Measurements from ENCODE around the gene HIF1A. TPM values are rescaled to one million over a fixed set of nuclear protein-coding genes. Genes with fewer than 3 reads are reported as not detected.

Gene HIF1A
- total RNA-seq, 1 experiment from 2014 or later = 319 TPM

- H3K9ac ChIP-seq (ENCODE audit: low read length) = no peak overlapping the region
- no peaks in the 10 kb centered on the region for H3K9me2 ChIP-seq (replicated peaks; ENCODE audit: low read length)
- no peak overlapping the region for H3K4me3 ChIP-seq (ENCODE audit: low read length)
- ChIA-PET CTCF (interaction anchor here (0.8 kb wide), 1 partner anchor 8 kb away, joined by 6 read pairs; no protein-coding TSS in a partner anchor), POLR2A (ENCODE audit: unreplicated experiment) (no interaction called here)
- ATAC-seq (peak; percentile 21; the same call in 1 of the 2 replicates), DNase-seq (peak; percentile 63)
- TF ChIP-seq, protein P1, sequence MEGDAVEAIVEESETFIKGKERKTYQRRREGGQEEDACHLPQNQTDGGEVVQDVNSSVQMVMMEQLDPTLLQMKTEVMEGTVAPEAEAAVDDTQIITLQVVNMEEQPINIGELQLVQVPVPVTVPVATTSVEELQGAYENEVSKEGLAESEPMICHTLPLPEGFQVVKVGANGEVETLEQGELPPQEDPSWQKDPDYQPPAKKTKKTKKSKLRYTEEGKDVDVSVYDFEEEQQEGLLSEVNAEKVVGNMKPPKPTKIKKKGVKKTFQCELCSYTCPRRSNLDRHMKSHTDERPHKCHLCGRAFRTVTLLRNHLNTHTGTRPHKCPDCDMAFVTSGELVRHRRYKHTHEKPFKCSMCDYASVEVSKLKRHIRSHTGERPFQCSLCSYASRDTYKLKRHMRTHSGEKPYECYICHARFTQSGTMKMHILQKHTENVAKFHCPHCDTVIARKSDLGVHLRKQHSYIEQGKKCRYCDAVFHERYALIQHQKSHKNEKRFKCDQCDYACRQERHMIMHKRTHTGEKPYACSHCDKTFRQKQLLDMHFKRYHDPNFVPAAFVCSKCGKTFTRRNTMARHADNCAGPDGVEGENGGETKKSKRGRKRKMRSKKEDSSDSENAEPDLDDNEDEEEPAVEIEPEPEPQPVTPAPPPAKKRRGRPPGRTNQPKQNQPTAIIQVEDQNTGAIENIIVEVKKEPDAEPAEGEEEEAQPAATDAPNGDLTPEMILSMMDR (conservative IDR thresholded peaks at IDR 0.05; ENCODE audit: low read depth, low read length) = no peak
- no peak for TF ChIP-seq EZH2 (IDR thresholded peaks at IDR 0.05; ENCODE audit: low read length, unreplicated experiment)
- TF ChIP-seq EZH2phosphoT487 (IDR thresholded peaks at IDR 0.05; ENCODE audit: borderline replicate concordance, low read length) = no peak
- H3K4me2 ChIP-seq (ENCODE audit: low read length) = no peak overlapping the region
- peaks cover 46% of the 10 kb centered on the region for H3K36me3 ChIP-seq (ENCODE audit: low read depth, low read length)
- no peaks in the 10 kb centered on the region for H3K9me3 ChIP-seq (ENCODE audit: low read length)
- intact Hi-C loops (cut with micrococcal nuclease) = no loop called here
- H3F3A ChIP-seq (ENCODE audit: low read length, unreplicated experiment) = peaks cover 45% of the 10 kb centered on the region
- peak overlapping the region; percentile 6 for H3K27ac ChIP-seq (ENCODE audit: low read length)
- no peaks in the 10 kb centered on the region for H3K27me3 ChIP-seq (ENCODE audit: low read length)
- H4K20me1 ChIP-seq (ENCODE audit: low read length) = peaks cover 79% of the 10 kb centered on the region
- peaks cover 98% of the 10 kb centered on the region for H3K79me2 ChIP-seq (ENCODE audit: low read length)
- H3K4me1 ChIP-seq (ENCODE audit: insufficient read depth, low read length) = peaks cover 36% of the 10 kb centered on the region
- no TSS peak for BruUV-seq (replicated peaks)
- no peak overlapping the region for H2AFZ ChIP-seq (ENCODE audit: low read length)
Measured at GRCh38 chr14:61720741-61721140, 25.4 kb downstream of the HIF1A start.

DNA sequence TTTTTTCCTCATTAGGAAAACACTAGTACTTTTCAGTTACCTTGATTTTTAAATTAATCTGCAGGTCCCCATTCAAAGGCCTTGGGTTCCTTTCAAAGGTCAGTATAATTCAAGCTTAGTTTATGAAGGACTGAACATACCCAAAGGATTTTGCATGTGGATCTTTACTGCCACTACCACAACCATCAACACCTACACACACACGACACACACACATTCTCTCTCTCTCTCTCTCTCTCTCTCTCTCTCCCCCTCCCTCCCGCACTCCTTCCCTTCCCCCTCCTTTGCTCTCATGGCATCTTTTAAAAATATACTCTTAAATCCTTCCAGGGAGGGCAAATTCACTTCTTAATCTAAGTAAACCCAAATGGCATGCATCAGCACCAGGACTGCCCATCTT, 28.8 kb downstream of the HIF1A start:
- no peak overlapping the region for H3K4me2 ChIP-seq (ENCODE audit: low read length)
- H3K27me3 ChIP-seq (ENCODE audit: low read length) = no peaks in the 10 kb centered on the region
- POLR2A ChIA-PET (ENCODE audit: unreplicated experiment) = interaction anchor here (0.6 kb wide), 1 partner anchor 518 kb away, joined by 3 read pairs; no protein-coding TSS in a partner anchor
- BruUV-seq (replicated peaks) = no TSS peak
- H3K79me2 ChIP-seq (ENCODE audit: low read length) = peaks cover 97% of the 10 kb centered on the region
- peaks cover 52% of the 10 kb centered on the region for H3F3A ChIP-seq (ENCODE audit: low read length, unreplicated experiment)
- peaks cover 78% of the 10 kb centered on the region for H3K36me3 ChIP-seq (ENCODE audit: low read depth, low read length)
- H3K9ac ChIP-seq (ENCODE audit: low read length) = no peak overlapping the region
- peaks cover 22% of the 10 kb centered on the region for H3K4me1 ChIP-seq (ENCODE audit: insufficient read depth, low read length)
- ATAC-seq = no peak
- no peak overlapping the region for H3K4me3 ChIP-seq (ENCODE audit: low read length)
- intact Hi-C loops (cut with micrococcal nuclease) = no loop called here
- no peak for DNase-seq
- no peak overlapping the region for H2AFZ ChIP-seq (ENCODE audit: low read length)
- no peaks in the 10 kb centered on the region for H3K9me2 ChIP-seq (replicated peaks; ENCODE audit: low read length)
- TF ChIP-seq, protein P1 (conservative IDR thresholded peaks at IDR 0.05; ENCODE audit: low read depth, low read length) = no peak
- no peak for TF ChIP-seq EZH2phosphoT487 (IDR thresholded peaks at IDR 0.05; ENCODE audit: borderline replicate concordance, low read length)
- no peak for TF ChIP-seq EZH2 (IDR thresholded peaks at IDR 0.05; ENCODE audit: low read length, unreplicated experiment)
- H3K27ac ChIP-seq (ENCODE audit: low read length) = no peak overlapping the region
- CTCF ChIA-PET = interaction anchor here (0.7 kb wide), 1 partner anchor 455 kb away, joined by 8 read pairs; no protein-coding TSS in a partner anchor
- H4K20me1 ChIP-seq (ENCODE audit: low read length) = peaks cover 62% of the 10 kb centered on the region
- no peaks in the 10 kb centered on the region for H3K9me3 ChIP-seq (ENCODE audit: low read length)

DNA sequence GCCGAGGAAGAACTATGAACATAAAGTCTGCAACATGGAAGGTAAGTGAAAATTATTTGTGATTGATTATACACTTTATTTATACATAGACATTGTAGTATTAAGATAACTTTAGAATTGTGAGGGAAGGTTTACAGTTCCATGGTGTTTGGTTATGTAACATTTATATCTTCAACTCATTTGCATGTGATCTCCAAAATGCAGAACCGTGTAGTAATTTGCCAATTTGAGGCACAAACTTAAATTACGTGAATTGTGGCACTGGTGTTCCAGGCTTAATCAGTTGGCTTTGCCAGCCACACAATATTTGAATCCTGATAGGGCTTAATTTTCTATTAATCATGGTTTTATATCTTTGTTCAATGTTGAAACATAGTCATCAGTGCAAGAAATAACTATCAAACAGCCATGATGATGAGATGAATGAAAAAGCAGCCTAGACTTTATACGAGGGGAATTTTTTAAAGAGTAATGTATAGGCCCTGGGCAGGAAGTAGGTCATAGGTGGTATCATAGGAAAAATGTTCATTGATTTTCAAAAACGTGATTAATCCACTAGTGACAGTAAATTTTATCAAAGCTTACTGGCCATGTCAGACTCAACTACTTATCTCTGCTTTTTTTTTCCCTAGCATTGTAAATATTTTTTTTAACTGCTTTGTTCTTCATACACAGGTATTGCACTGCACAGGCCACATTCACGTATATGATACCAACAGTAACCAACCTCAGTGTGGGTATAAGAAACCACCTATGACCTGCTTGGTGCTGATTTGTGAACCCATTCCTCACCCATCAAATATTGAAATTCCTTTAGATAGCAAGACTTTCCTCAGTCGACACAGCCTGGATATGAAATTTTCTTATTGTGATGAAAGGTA, 31.7 kb downstream of the HIF1A start:
- CTCF ChIA-PET = no interaction called here
- TF ChIP-seq EZH2 (IDR thresholded peaks at IDR 0.05; ENCODE audit: low read length, unreplicated experiment) (no peak), EZH2phosphoT487 (IDR thresholded peaks at IDR 0.05; ENCODE audit: borderline replicate concordance, low read length) (no peak)
- TF ChIP-seq, protein P1 (conservative IDR thresholded peaks at IDR 0.05; ENCODE audit: low read depth, low read length) = no peak
- no peak overlapping the region for H3K4me2 ChIP-seq (ENCODE audit: low read length)
- peaks cover 86% of the 10 kb centered on the region for H3K36me3 ChIP-seq (ENCODE audit: low read depth, low read length)
- BruUV-seq (replicated peaks) = no TSS peak
- H3K9me2 ChIP-seq (replicated peaks; ENCODE audit: low read length) = no peaks in the 10 kb centered on the region
- DNase-seq (no peak), ATAC-seq (no peak)
- peaks cover 10% of the 10 kb centered on the region; the same call in 1 of the 2 replicates for H3K4me1 ChIP-seq (ENCODE audit: insufficient read depth, low read length)
- H3K27me3 ChIP-seq (ENCODE audit: low read length) = no peaks in the 10 kb centered on the region
- H3K9me3 ChIP-seq (ENCODE audit: low read length) = no peaks in the 10 kb centered on the region
- H3K9ac ChIP-seq (ENCODE audit: low read length) = no peak overlapping the region
- H4K20me1 ChIP-seq (ENCODE audit: low read length) = peaks cover 51% of the 10 kb centered on the region
- POLR2A ChIA-PET (ENCODE audit: unreplicated experiment) = no interaction called here
- H3K4me3 ChIP-seq (ENCODE audit: low read length) = no peak overlapping the region
- H3K27ac ChIP-seq (ENCODE audit: low read length) = no peak overlapping the region
- H3K79me2 ChIP-seq (ENCODE audit: low read length) = peaks cover 97% of the 10 kb centered on the region
- H2AFZ ChIP-seq (ENCODE audit: low read length) = no peak overlapping the region
- intact Hi-C loops (cut with micrococcal nuclease) = no loop called here
- peaks cover 59% of the 10 kb centered on the region for H3F3A ChIP-seq (ENCODE audit: low read length, unreplicated experiment)

Measured in PC-3 (cell line).